ENCODE measurements around the gene AP1M1.

The AP1M1 gene

DNA sequence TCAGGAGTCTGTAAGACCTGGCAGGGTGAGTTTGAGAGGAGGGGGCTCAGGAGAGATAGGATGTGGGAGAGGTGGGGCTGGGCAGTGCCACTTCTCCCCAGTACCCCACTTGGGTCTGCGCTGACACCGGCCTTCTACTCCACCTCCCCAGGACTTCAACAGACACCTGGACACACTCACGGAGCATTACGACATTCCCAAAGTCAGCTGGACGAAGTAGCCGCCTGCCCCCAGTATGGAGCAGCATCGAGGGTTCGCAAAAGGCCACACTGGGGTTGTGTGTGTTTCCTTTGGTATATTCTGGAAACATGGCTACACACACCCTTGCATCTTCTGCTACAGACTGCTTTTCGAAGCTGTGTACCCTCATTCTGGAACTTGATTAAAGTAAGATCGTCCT is 7.0 kb upstream of the AP1M1 start:
- Histone ChIP-seq H3K27ac (ENCODE audit: low read depth, low read length) (no peak overlapping the region), H4K8ac (ENCODE audit: low read depth, low read length) (no peak overlapping the region), H3K9ac (ENCODE audit: low read length) (no peak overlapping the region), H3K23ac (ENCODE audit: low read length) (no peak overlapping the region), H3K4me3 (ENCODE audit: low read depth, low read length) (no peak overlapping the region), H3K79me2 (ENCODE audit: control insufficient read depth, insufficient read depth, low read length, poor library complexity) (no peaks in the 10 kb centered on the region), H3K18ac (ENCODE audit: low read length) (no peak overlapping the region), H3K27me3 (ENCODE audit: insufficient read depth, low read length) (no peaks in the 10 kb centered on the region), H4K91ac (ENCODE audit: low read depth, low read length) (no peak overlapping the region), H4K12ac (ENCODE audit: low read depth, low read length) (no peak overlapping the region), H2BK12ac (ENCODE audit: low read length) (no peak overlapping the region), H2BK120ac (ENCODE audit: insufficient read depth, low read length, poor library complexity) (no peak overlapping the region), H3K9me3 (ENCODE audit: insufficient read depth, low read depth, low read length) (no peaks in the 10 kb centered on the region), H3K4ac (ENCODE audit: low read depth, low read length) (no peak overlapping the region), H3K36me3 (ENCODE audit: control insufficient read depth in 1 of 2, insufficient read depth in 2 of 2, low read length in 2 of 2) (peaks cover 43 to 46% of the 10 kb centered on the region in 2 experiments), H2BK5ac (ENCODE audit: low read depth, low read length, poor library complexity) (no peak overlapping the region), H2AK5ac (ENCODE audit: low read length) (no peak overlapping the region), H3K14ac (ENCODE audit: low read length) (no peak overlapping the region), H3K4me1 (ENCODE audit: control insufficient read depth in 1 of 2, insufficient read depth in 2 of 2, low read length in 2 of 2) (peaks cover 0 to 4% of the 10 kb centered on the region in 2 experiments), H3K79me1 (ENCODE audit: low read length) (no peaks in the 10 kb centered on the region), H3K4me2 (ENCODE audit: low read length) (no peak overlapping the region), H2AFZ (ENCODE audit: insufficient read depth, low read length, poor library complexity) (no peak overlapping the region)
- WGBS (ENCODE audit: extremely low coverage, insufficient coverage, insufficient read length) = no CpG with 5 or more reads among the region's 10 CpGs
- no peak for DNase-seq

DNA sequence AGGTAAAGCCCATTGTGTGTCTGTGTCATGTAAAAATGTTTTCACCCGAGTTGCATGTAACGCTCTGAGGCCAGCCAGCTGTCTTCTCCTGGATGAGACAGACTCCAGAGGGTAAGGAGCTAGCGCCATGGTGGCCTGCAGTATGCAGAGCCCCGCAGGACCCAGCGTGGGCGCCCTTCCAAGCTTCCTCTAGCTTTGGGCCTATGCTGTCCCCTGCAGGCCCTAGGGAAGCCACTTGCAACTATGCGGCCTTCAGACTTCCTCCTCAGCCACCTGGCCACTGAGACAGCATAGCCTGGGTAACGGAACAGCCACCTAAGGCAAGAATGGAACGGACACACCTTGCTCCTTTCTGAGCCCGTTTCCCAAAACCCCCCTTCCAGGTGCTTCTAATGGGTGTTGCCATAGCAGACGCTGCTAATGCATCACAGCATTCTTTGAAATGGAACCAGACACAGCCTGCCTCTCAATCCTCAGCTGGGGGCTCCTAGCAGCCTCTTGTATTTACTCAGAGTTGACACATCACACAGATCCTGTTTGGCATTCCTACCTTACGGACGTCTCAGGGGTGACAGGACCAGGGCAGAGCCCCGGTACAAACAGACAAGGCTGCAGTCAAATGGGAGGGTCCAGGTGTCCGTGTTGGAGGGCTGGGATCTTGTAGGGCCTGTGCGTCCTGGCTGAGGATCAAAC is 6.3 kb upstream of the AP1M1 start:
- no peak overlapping the region for H4K91ac ChIP-seq (ENCODE audit: low read depth, low read length)
- no peaks in the 10 kb centered on the region for H3K27me3 ChIP-seq (ENCODE audit: insufficient read depth, low read length)
- no peaks in the 10 kb centered on the region for H3K79me1 ChIP-seq (ENCODE audit: low read length)
- WGBS (ENCODE audit: extremely low coverage, insufficient coverage, insufficient read length) = no CpG with 5 or more reads among the region's 16 CpGs
- no peak for DNase-seq
- no peaks in the 10 kb centered on the region for H3K79me2 ChIP-seq (ENCODE audit: control insufficient read depth, insufficient read depth, low read length, poor library complexity)
- no peak overlapping the region for H3K9ac ChIP-seq (ENCODE audit: low read length)
- H2BK120ac ChIP-seq (ENCODE audit: insufficient read depth, low read length, poor library complexity) = no peak overlapping the region
- no peak overlapping the region for H2BK5ac ChIP-seq (ENCODE audit: low read depth, low read length, poor library complexity)
- H3K4me2 ChIP-seq (ENCODE audit: low read length) = no peak overlapping the region
- no peak overlapping the region for H3K4me3 ChIP-seq (ENCODE audit: low read depth, low read length)
- no peak overlapping the region for H2BK12ac ChIP-seq (ENCODE audit: low read length)
- H3K36me3 ChIP-seq (ENCODE audit: control insufficient read depth in 1 of 2, insufficient read depth in 2 of 2, low read length in 2 of 2) = peaks cover 43 to 46% of the 10 kb centered on the region in 2 experiments
- no peak overlapping the region for H2AFZ ChIP-seq (ENCODE audit: insufficient read depth, low read length, poor library complexity)
- H3K18ac ChIP-seq (ENCODE audit: low read length) = no peak overlapping the region
- H3K9me3 ChIP-seq (ENCODE audit: insufficient read depth, low read depth, low read length) = no peaks in the 10 kb centered on the region
- no peaks in the 10 kb centered on the region for H3K4me1 ChIP-seq (ENCODE audit: control insufficient read depth in 1 of 2, insufficient read depth in 2 of 2, low read length in 2 of 2)
- H3K4ac ChIP-seq (ENCODE audit: low read depth, low read length) = no peak overlapping the region
- no peak overlapping the region for H4K12ac ChIP-seq (ENCODE audit: low read depth, low read length)
- no peak overlapping the region for H3K27ac ChIP-seq (ENCODE audit: low read depth, low read length)
- H3K23ac ChIP-seq (ENCODE audit: low read length) = no peak overlapping the region
- H2AK5ac ChIP-seq (ENCODE audit: low read length) = no peak overlapping the region
- H3K14ac ChIP-seq (ENCODE audit: low read length) = no peak overlapping the region
- H4K8ac ChIP-seq (ENCODE audit: low read depth, low read length) = no peak overlapping the region

DNA sequence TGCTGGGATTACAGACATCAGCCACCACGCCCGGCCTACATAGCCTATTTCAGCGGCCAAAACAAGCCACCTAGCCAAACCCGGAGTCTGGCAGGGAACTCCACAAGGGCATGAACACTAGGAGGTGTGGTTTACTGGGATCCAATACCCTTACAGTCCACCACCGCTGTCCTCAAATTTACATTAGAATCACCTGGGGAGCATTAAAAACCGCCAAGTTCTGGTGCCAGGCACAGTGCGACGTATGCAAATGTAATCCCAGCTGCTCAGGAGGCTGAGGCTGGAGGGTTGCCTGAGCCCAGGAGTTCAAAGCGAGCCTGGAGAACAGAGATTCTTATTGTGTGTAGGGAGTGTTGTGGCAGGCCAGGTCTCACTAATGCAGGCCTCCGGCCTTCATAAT is 4.2 kb upstream of the AP1M1 start:
- peaks cover 4 to 5% of the 10 kb centered on the region in 2 experiments for H3K4me1 ChIP-seq (ENCODE audit: control insufficient read depth in 1 of 2, insufficient read depth in 2 of 2, low read length in 2 of 2)
- no peak overlapping the region for H3K4me3 ChIP-seq (ENCODE audit: low read depth, low read length)
- no peak overlapping the region for H3K9ac ChIP-seq (ENCODE audit: low read length)
- no peak overlapping the region for H2BK12ac ChIP-seq (ENCODE audit: low read length)
- no peak overlapping the region for H3K4me2 ChIP-seq (ENCODE audit: low read length)
- H3K27ac ChIP-seq (ENCODE audit: low read depth, low read length) = no peak overlapping the region
- H3K23ac ChIP-seq (ENCODE audit: low read length) = no peak overlapping the region
- peaks cover 7% of the 10 kb centered on the region for H3K79me2 ChIP-seq (ENCODE audit: control insufficient read depth, insufficient read depth, low read length, poor library complexity)
- no peaks in the 10 kb centered on the region for H3K27me3 ChIP-seq (ENCODE audit: insufficient read depth, low read length)
- DNase-seq = no peak
- H3K18ac ChIP-seq (ENCODE audit: low read length) = no peak overlapping the region
- no peak overlapping the region for H2AK5ac ChIP-seq (ENCODE audit: low read length)
- peaks cover 32 to 34% of the 10 kb centered on the region in 2 experiments for H3K36me3 ChIP-seq (ENCODE audit: control insufficient read depth in 1 of 2, insufficient read depth in 2 of 2, low read length in 2 of 2)
- peaks cover 7% of the 10 kb centered on the region for H3K79me1 ChIP-seq (ENCODE audit: low read length)
- H3K9me3 ChIP-seq (ENCODE audit: insufficient read depth, low read depth, low read length) = no peaks in the 10 kb centered on the region
- H3K14ac ChIP-seq (ENCODE audit: low read length) = no peak overlapping the region
- no peak overlapping the region for H2AFZ ChIP-seq (ENCODE audit: insufficient read depth, low read length, poor library complexity)
- no peak overlapping the region for H2BK120ac ChIP-seq (ENCODE audit: insufficient read depth, low read length, poor library complexity)
- H2BK5ac ChIP-seq (ENCODE audit: low read depth, low read length, poor library complexity) = no peak overlapping the region
- no CpG with 5 or more reads among the region's 10 CpGs for WGBS (ENCODE audit: extremely low coverage, insufficient coverage, insufficient read length)
- H4K8ac ChIP-seq (ENCODE audit: low read depth, low read length) = no peak overlapping the region
- H4K12ac ChIP-seq (ENCODE audit: low read depth, low read length) = no peak overlapping the region
- no peak overlapping the region for H4K91ac ChIP-seq (ENCODE audit: low read depth, low read length)
- H3K4ac ChIP-seq (ENCODE audit: low read depth, low read length) = no peak overlapping the region

DNA sequence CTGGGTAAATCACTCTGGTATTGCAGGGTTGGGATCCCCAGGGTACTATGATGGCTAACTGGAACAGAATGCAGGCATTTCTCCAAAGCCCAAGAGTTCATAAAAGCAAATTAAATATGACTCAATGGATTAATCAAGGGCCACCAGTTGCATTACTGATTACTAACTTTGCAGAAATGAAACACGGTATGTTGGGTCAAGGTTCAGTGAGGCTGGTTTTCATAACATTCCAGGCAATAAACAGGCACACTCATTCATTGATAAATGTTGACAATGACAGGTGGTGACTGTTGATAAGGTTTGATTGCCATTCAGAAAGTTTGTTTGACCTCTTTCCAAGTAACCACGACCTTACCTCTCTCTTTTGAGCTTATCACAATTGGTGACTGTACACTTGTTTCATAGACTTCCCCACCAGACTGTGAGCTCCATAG is 506 bp upstream of the AP1M1 start:
- Histone ChIP-seq H2AK5ac (ENCODE audit: low read length) (no peak overlapping the region), H2BK12ac (ENCODE audit: low read length) (no peak overlapping the region), H3K9me3 (ENCODE audit: insufficient read depth, low read depth, low read length) (no peaks in the 10 kb centered on the region), H3K79me2 (ENCODE audit: control insufficient read depth, insufficient read depth, low read length, poor library complexity) (peaks cover 7% of the 10 kb centered on the region), H3K4me2 (ENCODE audit: low read length) (peak overlapping the region; percentile 75), H3K4me3 (ENCODE audit: low read depth, low read length) (no peak overlapping the region), H3K4ac (ENCODE audit: low read depth, low read length) (peak overlapping the region; percentile 21), H2BK5ac (ENCODE audit: low read depth, low read length, poor library complexity) (no peak overlapping the region), H3K79me1 (ENCODE audit: low read length) (peaks cover 7% of the 10 kb centered on the region), H2AFZ (ENCODE audit: insufficient read depth, low read length, poor library complexity) (peak overlapping the region; percentile 56), H3K14ac (ENCODE audit: low read length) (peak overlapping the region; percentile 34), H3K18ac (ENCODE audit: low read length) (no peak overlapping the region), H3K23ac (ENCODE audit: low read length) (no peak overlapping the region), H3K4me1 (ENCODE audit: control insufficient read depth in 1 of 2, insufficient read depth in 2 of 2, low read length in 2 of 2) (peaks cover 5 to 7% of the 10 kb centered on the region in 2 experiments), H3K27ac (ENCODE audit: low read depth, low read length) (no peak overlapping the region), H4K91ac (ENCODE audit: low read depth, low read length) (peak overlapping the region; percentile 72), H4K8ac (ENCODE audit: low read depth, low read length) (peak overlapping the region; percentile 94), H3K27me3 (ENCODE audit: insufficient read depth, low read length) (no peaks in the 10 kb centered on the region), H3K36me3 (ENCODE audit: control insufficient read depth in 1 of 2, insufficient read depth in 2 of 2, low read length in 2 of 2) (peaks cover 10% of the 10 kb centered on the region in 2 experiments), H2BK120ac (ENCODE audit: insufficient read depth, low read length, poor library complexity) (no peak overlapping the region), H4K12ac (ENCODE audit: low read depth, low read length) (peak overlapping the region; percentile 94), H3K9ac (ENCODE audit: low read length) (peak overlapping the region; percentile 30)
- peak in 1 of 2 donors; percentile 33 for DNase-seq
- no CpG with 5 or more reads among the region's 2 CpGs for WGBS (ENCODE audit: extremely low coverage, insufficient coverage, insufficient read length)

Measured in trophoblast cell (in vitro differentiated cells and primary cell).